Stimulated activated CD4-positive, alpha-beta T cell treated with anti-CD3 and anti-CD28 coated beads, Interleukin-2, amount 100 ng/mL, for 24 hours (primary cell): Measurements from ENCODE around the gene MTMR11.
"Not testable (repeated sequence)": the region's sequence is repeated elsewhere in the genome, so short reads cannot be mapped to it uniquely, and the experiment has no call there.

Experiments used
- DNase-seq, 2 donors: peaks; one replicate each; pipeline ENCODE4 v3.0.0-alpha.2; 2020

The MTMR11 gene, protein sequence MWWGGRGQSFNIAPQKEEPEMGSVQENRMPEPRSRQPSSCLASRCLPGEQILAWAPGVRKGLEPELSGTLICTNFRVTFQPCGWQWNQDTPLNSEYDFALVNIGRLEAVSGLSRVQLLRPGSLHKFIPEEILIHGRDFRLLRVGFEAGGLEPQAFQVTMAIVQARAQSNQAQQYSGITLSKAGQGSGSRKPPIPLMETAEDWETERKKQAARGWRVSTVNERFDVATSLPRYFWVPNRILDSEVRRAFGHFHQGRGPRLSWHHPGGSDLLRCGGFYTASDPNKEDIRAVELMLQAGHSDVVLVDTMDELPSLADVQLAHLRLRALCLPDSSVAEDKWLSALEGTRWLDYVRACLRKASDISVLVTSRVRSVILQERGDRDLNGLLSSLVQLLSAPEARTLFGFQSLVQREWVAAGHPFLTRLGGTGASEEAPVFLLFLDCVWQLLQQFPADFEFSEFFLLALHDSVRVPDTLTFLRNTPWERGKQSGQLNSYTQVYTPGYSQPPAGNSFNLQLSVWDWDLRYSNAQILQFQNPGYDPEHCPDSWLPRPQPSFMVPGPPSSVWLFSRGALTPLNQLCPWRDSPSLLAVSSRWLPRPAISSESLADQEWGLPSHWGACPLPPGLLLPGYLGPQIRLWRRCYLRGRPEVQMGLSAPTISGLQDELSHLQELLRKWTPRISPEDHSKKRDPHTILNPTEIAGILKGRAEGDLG

DNA sequence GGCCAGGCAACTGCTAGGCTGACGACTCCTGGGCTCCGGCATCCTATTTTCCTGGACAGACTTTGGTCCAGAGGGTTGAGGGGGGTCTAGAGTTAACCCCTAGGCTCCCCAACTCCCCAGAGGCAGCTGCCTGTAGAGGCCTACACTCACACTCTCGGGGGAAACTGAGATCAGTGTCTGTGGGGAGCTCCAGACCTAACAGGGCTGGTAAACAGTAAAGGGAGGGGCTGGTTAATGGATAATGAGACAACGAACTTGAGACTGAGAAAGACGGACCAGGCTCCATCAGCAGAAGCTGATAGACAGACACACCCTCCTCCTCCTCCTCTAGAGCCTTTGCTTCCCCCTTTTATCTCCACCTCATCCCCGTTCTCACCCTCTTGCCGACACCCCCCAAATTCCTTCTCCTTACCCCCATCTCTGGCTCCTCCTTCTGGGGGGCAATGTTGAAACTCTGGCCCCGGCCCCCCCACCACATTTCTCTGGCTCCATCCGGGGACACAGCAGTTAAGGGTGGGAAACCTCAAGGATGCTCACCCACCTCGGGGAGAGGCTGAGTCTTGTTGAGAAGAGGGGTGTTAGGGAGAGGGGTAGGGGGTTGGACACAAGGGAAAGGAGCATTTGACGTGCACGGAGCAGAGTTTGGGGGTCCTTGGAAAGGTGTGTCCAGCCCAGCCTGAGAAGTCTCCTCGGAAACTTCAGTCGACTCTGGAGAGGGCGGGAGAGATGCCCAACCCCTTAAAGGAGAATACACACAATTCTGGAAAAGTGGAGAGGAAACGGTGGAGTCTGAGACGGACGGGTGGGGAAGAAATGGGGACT, at the start of gene MTMR11:
Gene MTMR11, minus strand, starts transcription at position 710 of the 822 bp plus-strand sequence. Its CDS starts 232 bp downstream, at position 478.
- no peak for DNase-seq

DNA sequence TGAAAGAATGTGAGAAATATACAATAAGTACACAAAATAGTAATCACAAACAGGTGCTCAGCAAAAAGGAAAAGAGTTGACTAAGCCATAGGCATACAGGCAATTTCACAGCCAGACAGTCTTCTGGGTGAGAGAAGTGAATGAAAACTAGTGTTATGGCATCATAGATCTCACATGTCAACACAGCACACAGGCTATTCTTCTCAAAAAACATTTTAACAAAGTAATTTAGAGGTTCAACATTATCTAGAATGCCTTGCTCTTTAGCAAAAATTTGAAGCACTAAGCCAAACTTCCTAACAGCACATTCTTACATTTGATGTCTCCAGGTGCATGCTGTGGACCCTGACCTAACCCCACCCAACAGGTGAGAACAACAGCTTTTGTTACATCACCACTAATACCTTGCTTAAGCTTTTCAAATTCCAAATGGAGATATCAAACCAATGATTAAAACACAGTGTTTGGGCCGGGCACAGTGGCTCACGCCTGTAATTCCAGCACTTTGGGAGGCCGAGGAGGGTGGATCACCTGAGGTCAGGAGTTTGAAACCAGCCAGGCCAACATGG, 43.4 kb upstream of the MTMR11 start:
- DNase-seq = no peak

DNA sequence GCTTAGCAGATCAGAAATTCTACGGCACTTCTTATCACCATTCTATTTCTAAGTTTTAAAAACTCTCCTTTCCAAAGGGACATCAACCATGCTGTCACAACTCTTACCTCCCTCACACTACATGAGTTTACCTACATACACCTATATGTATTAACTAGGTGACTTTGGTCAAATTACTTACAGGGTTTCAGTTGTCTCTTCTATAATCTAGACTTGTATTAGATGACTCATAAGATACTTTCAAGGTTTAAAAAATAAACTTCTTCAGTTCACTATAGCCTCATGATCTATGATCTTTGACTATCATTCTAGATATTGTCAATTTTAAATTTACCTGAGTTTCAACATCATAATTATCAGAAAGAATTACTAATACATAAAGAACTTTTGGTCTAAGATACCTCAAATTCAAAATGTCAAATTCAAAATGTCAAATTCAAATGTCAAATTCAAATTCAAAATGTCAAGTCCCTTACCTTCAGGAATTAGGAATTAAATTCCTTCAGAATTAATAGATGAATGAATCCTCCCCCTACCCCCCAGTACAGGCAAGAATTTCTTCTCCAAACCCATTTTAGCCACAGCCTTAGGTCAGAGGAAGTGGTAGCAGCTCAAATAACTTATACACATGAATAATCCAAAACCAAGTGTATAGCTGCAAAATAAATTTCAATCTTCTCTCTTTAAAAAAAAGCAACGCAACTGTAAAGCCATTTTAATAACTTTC, 42.7 kb upstream of the MTMR11 start:
- DNase-seq = no peak

DNA sequence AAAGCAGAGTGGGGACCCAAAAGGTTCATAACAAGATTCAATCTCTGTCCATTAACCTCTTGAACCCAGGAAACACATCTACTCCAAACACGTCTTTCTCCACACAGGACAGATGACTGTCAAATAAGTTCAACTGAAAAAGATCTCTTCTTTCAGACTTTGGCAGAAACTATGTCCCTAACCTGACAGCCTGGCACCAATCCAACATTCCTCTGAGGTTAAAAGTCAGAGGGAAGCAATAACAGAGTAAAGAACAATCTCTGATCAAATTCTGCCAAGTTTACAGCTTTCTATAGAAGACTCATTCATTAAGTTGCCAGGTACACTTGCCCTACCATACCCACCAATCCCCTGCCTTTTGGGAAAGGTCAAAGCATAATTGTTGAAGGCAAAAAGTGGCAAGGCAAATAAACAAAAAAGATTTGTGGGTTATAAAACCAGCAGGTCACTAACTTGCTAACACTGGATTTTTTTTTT, 41.9 kb upstream of the MTMR11 start:
- no peak for DNase-seq

DNA sequence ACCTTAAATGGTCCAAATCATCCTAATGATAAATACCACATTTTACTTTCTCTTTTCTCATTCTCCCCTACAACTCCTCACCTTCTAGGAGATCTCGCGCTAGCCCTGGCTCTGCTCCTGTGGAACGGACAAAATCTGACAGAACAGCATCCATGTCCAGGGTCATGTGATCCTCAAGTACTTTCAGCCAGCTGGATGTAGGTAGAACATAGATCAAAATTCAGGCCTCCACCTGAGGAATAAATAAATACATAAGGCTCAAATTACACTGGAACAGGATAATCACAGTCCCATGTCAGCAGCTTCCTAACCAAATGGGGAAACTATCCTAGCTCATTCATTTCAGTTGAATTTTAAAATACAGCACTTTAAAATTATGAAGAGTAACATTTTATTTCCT, 40.7 kb upstream of the MTMR11 start:
- no peak for DNase-seq

DNA sequence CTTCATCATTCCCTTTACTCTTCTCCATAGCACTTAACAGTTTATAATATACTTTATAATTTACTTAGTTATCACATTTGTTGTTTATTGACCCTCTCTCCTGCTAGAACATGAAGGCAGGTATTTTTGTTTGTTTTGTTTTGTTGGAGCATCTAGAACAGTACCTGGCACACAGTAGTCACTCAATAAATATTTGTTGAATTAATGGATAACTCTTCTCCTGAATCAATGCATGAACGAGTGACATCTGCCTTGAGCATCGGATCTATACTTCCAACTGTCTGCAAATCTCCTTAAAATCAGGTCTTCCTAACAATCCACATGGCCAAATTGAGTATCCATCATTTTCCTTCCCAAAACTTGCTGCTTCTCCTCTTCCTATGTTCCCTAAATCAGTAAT, 35.9 kb upstream of the MTMR11 start:
- no peak for DNase-seq

DNA sequence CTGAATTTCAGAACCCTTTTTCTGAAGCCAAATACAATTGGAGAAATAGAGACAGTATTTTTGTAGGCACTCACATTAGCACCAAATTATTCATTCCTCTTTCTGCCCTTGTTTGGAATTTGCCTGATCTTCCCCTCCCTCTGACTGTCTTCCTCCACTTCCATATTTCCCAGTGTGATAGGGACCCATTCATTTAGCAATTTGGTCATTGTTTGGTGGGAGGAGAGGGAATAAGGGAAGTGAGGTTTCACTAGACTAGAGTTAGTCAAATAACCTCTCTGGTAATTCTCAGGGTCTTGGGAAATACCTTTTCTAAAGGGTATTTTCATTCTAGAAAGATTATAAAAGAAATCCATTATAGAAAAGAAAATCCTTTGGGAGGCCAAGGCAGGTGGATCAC, 31.0 kb upstream of the MTMR11 start:
- no peak for DNase-seq

DNA sequence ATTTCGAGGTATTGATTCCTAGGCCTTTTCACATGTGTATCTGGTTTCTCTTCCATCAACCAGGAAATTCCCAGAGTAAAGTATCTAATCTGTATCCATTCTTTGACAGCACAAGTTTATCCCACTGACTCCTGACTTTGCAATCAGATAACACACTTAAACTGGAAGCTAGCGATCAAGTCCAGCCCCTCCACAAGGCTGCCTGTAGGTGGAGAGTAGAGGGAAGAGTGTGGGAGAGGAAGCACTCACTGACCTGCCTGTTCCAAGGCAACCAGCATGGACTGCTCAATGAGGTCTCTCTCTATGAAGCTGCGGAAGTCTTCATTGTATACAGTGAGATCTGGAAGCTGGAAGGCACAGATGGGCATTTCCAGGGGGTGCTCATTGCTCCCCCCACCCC, 30.4 kb upstream of the MTMR11 start:
- DNase-seq = no peak

DNA sequence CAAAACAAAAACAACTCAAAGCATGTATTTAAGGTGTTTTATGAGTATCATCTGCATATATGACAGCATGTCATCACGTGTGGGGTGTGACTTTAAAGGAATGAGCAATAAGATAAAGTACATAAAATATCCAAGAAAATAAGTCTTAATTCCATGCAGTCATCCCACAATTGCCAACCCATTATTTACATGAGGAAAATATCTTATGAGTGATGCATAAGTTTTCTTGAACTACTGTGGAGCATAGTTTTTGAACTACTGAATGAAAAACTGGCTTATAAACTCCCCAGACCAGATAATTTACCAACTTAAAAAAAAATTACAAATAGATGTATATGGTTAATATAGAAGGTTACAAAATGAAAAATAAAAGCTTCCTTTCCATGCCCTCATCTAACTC, 29.7 kb upstream of the MTMR11 start:
- no peak for DNase-seq

DNA sequence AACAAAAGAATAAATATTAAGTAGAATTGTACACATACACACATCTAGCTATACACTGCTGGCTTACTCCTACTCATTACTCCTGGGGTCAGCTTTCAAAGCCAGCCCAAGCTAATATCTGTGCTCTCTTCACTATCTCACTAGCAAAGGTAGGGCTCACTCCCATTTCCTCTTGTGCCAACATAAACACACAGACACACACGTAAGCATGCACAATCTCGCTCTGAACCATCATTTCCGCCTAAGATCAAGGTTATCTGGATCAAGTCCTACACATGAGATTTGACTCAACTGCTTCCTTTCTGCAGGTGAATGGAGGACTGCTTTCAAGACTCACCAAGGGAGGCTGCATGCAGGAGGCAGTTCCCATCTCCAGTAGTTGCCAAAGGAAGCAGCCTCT, 28.8 kb upstream of the MTMR11 start:
- no peak for DNase-seq

DNA sequence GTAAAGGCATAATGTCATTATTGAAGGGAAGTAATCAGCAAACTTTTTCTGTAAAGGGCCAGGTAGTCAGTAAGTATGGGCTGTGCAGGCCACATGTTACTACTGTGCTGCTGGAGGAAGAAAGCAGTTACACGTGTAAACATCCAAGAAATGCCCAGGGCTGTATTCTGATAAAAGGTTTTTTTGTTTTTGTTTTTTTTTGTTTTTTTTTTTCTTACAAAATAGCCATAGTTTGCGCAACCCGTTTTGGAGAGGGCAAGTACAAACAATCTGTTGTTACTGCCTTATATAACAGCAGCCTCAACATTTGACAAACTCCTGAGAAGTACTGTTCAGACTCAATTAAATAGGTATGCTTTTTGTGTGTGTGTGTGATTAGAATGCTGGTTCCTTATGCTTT, 26.7 kb upstream of the MTMR11 start:
- no peak for DNase-seq

DNA sequence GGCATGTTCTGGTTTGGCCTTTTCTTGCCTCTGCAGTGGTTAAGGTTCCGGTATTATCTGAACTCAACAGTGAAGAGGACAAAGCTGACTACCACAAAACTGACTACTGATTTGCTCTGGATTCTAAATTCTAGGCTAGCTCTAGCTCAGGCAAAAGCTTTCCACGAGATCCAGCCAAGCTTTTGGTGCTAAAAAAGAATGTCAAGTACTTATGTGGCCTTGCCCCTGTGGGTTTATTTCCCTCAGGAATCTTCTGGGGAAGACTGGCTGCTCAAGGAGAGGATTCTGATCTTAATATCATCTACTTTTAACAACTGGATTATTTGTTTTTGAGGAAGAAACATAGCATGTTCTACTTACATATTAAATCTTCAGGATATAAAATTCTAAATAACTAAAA, 26.1 kb upstream of the MTMR11 start:
- DNase-seq = no peak

DNA sequence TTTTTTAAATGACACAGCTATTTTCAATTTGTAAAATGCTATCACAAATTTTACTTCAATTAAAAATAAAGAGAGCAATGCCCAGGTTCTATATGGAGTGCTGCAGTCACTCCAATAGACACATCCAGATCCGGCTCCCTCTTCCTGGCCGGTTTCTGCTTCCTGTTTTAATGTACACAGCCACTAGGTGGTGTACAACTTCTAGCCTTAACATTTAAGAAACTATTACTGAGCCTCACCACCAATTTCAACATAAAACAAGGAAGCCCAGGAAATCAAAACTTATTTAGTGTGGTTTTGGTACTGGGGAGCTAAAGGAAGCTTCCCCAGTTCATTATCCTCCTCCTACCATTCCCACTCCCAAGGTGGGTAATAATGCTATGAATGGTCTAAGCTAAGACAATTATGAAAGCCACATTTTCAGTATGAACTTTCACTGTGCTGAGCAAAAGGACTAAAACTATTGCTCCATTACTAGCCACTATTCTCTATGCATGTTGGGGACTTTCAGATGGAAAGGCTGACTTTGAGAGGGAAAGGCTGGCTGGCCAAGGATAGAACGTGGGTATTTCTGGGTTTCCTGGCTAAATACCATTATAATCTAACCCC, 25.5 kb upstream of the MTMR11 start:
- DNase-seq = peak; percentile 29 to 37

DNA sequence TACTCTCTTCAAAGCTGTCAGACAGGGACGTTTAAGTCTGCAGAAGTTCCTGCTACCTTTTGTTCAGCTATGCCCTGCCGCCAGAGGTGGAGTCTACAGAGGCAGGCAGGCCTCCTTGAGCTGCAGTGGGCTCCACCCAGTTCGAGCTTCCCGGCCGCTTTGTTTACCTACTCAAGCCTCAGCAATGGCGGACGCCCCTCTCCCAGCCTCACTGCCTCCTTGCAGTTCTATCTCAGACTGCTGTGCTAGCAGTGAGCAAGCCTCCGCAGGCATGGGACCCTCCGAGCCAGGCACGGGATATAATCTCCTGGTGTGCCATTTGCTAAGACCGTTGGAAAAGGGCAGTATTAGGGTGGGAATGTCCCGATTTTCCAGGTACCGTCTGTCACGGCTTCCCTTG, 20.9 kb upstream of the MTMR11 start:
- not testable (repeated sequence) for DNase-seq

DNA sequence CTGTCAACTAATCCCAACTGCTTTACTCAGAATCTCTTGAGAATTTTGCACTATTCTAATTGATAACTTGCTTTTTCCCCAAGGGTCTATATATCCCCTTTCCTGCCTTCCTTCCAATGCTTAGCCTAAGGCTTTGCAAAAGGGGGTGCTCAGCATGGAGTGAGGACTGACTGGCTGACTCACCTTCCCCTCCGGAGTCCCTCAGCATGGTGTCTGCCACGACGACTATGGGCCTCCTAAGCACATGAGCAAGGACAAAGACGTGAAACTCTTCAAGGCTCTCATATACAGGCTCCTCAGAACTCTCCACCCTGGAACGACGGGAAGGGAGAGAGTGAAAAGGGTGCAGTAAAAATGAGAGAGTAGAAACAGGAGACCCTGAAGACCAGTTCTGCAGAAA, 13.2 kb upstream of the MTMR11 start:
- no peak for DNase-seq

DNA sequence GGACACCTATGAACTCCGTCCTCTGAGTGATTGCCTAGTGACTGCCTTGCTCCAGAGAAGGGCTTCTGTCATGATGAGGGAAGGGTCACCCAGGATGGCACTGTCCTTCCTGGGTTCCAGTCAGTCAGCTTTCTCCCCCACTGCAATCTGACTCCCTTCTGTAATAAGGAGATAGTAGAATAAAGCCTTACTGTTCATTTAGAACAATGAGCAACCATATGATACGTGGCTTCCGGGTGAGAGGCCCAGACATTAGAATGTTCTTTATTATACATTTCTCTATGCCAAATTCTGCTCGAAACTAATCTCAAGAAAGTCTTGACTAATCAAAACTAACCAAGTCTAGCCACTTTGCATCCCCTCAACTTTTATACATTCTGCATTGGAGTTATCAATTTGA, 8.5 kb upstream of the MTMR11 start:
- no peak for DNase-seq

DNA sequence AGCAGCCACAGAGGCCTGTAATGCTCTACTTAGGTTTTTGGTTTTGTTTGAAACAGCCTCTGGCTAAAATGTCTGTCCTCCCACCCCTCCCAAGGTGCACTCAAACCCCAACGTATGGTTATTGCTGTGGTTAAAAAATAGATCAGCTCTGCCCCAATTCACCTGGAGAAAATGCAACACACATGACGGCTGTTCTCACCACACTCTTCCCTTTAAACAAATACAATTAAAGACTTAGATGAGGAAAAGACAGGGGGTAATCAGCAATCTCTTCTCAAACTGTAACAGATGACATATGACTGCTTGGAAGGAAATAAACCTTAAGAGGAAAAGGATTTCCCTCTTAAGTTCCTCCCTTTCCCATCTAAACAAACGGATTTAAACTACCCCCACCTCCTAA, 6.2 kb upstream of the MTMR11 start:
- DNase-seq = no peak

DNA sequence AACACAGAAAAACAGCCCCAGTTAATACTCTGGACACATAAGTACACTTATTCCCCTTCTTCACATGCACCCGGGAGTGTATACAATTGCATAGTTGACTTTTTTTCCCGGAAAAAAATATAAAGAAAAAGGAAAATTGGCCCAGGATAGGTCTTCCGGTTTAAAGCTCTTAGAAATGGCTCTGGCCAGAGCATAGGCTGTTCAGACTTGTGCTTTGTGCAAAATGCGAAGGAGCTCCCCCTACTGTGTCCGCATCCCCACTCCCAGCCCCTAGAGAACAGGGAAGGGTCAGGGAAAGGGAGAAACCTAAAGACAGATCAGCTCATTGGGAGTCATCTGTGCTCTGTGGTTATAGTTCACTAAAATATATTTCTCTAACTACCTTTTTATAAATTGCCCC, 5.5 kb upstream of the MTMR11 start:
- no peak for DNase-seq

DNA sequence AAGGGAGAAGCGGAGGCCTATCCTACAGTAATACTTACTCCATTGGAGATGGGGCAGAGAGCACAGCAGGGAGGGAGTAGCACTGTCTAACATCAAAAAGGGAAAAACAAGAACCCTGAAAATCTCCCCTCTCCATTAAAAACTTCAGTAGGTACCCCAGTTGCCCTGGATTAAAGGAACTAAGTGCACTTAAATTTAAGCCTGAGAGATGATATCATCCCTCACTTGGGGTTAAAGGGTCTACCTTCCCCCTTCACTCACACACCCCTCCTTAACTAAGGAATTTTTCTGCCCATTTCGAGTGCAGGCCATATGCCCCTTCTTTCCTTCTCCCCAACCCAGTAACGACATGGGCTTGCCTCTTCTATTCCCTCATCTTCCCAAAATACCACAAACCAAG, 3.7 kb upstream of the MTMR11 start:
- DNase-seq = no peak

DNA sequence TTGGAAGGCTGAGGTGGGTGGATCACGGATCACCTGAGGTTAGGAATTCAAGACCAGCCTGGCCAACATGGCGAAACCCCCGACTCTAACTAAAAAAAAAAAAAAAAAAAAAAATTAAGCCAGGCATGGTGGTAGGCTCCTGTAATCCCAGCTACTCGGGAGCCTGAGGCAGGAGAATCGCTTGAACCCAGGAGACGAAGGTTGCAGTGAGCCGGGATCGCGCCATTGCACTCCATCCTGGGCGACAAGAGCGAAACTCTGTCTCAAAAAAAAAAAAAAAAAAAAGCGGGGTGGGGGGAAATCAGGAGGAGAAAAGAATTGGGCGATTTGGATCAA, 2.0 kb upstream of the MTMR11 start:
- DNase-seq = not testable (repeated sequence)

DNA sequence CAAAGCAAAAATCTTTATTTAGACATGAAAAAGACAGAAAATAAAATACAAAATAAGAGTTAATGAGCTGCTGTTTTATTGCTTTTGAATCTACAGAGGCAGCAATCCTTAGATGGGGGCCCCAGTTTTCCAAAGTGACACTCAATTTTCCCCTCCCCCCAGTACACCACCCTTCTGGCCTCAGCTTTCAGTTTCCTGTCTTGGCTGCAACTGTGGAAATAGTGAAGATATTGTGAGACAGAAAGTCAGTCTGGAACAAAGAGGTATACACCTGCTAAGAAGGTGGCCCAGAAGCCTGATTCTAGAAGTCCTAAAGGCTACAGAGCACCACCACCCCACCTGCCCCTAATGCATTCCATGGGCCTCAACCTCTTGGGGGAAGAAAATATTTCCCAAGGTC, 1.1 kb upstream of the MTMR11 start:
- DNase-seq = no peak
